ENCODE data around the gene ZFP36L1.
A peak's percentile ranks its signal among the peaks of the same experiment; 100 is the strongest.

ZFP36L1 gene, protein sequence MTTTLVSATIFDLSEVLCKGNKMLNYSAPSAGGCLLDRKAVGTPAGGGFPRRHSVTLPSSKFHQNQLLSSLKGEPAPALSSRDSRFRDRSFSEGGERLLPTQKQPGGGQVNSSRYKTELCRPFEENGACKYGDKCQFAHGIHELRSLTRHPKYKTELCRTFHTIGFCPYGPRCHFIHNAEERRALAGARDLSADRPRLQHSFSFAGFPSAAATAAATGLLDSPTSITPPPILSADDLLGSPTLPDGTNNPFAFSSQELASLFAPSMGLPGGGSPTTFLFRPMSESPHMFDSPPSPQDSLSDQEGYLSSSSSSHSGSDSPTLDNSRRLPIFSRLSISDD

DNA sequence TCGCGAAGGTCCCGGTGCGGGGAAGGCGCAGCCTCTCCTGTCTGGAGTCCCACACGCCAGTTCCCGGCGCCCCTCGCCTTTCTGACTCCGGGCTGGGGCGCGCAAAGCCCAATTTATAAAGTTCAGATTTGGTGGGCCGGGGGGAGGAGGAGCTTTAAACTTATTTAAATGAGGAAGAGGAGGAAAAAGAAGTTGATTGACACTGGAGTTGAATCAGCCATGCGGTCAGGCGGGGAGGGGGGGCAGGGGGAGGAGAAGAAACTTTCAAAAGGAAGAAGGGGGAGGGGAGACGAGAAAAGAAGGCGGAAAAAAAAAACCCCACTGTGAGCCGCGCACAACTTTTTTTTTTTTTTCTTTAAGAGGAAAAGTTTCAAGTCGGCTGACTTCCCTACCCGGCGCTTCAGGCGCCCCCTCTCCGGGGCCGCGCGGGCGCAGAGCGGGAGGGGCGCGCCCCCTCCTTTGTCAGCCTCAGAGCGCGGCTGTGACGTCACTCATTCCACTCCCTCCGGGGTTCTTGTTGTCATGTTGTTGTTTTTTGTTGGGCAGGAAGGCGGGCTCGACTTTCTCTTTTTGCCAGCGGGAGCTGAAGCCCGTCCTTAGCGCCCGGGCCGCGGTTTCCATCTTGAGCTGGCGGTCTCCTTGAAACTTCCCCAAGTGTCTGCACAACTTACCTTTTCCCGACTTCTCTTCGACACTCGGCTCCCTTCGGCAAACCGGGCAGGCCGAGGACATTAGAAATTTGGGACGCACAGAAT lies at the start of gene ZFP36L1:
TSS of gene ZFP36L1 (minus strand) at position 89 of the 755 bp plus-strand sequence. CDS start 129 bp downstream, outside the sequence.
- H3K36me3 ChIP-seq (ENCODE audit: control insufficient read depth, low read length) = peaks cover 61% of the 10 kb centered on the region
- H3K79me2 ChIP-seq (ENCODE audit: control insufficient read depth, low read length) = peaks cover 76% of the 10 kb centered on the region
- H3K4me2 ChIP-seq (ENCODE audit: low read length) = peak within 1 kb of the TSS; percentile 94
- H3K4me3 ChIP-seq (ENCODE audit: low read length) = peak within 1 kb of the TSS; percentile 86
- H3K27ac ChIP-seq (ENCODE audit: low read depth, low read length) = peak within 1 kb of the TSS; percentile 99
- H3K4me1 ChIP-seq (ENCODE audit: control insufficient read depth, low read length) = peaks cover 55% of the 10 kb centered on the region
- H3F3A ChIP-seq (ENCODE audit: control insufficient read depth, insufficient read depth) = peaks cover 67% of the 10 kb centered on the region
- H3K9me2 ChIP-seq (replicated peaks; ENCODE audit: control insufficient read depth, low read length) = no peaks in the 10 kb centered on the region
- TF ChIP-seq, protein P1, sequence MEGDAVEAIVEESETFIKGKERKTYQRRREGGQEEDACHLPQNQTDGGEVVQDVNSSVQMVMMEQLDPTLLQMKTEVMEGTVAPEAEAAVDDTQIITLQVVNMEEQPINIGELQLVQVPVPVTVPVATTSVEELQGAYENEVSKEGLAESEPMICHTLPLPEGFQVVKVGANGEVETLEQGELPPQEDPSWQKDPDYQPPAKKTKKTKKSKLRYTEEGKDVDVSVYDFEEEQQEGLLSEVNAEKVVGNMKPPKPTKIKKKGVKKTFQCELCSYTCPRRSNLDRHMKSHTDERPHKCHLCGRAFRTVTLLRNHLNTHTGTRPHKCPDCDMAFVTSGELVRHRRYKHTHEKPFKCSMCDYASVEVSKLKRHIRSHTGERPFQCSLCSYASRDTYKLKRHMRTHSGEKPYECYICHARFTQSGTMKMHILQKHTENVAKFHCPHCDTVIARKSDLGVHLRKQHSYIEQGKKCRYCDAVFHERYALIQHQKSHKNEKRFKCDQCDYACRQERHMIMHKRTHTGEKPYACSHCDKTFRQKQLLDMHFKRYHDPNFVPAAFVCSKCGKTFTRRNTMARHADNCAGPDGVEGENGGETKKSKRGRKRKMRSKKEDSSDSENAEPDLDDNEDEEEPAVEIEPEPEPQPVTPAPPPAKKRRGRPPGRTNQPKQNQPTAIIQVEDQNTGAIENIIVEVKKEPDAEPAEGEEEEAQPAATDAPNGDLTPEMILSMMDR (IDR thresholded peaks at IDR 0.05; ENCODE audit: low read depth, low read length, poor library complexity, severe bottlenecking) = no peak
- no peak for TF ChIP-seq EZH2phosphoT487 (IDR thresholded peaks at IDR 0.05; ENCODE audit: borderline replicate concordance, low read length)
- peaks cover 19% of the 10 kb centered on the region; the same call in 1 of the 2 replicates for H4K20me1 ChIP-seq (ENCODE audit: control insufficient read depth, insufficient read depth, low read depth, low read length)
- no peaks in the 10 kb centered on the region for H3K27me3 ChIP-seq (ENCODE audit: control insufficient read depth, low read length)
- H3K9me3 ChIP-seq (ENCODE audit: control insufficient read depth, insufficient read depth, low read length) = no peaks in the 10 kb centered on the region

DNA sequence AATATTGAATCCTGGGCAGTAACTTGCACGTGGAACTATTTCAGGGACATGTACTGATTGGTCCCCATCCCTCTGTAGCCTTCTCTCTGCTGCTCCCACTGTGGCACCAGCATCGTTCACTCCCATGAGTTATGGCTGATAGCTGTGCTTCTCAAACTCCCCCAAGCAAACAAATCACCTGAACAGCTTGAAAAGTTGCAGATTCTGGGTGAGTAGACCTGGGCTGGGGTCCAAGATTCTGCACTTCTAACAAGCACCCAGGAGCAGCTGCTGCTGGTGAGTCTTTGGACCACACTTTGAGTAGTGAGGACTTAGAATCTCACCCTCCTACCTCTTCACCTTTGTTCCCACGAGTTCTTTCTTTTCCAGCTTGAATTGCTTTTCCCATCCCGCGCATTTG lies 49.4 kb upstream of the ZFP36L1 start:
- no peaks in the 10 kb centered on the region for H3F3A ChIP-seq (ENCODE audit: control insufficient read depth, insufficient read depth)
- H3K27ac ChIP-seq (ENCODE audit: low read depth, low read length) = no peak overlapping the region
- no peaks in the 10 kb centered on the region for H4K20me1 ChIP-seq (ENCODE audit: control insufficient read depth, insufficient read depth, low read depth, low read length)
- no peaks in the 10 kb centered on the region for H3K9me2 ChIP-seq (replicated peaks; ENCODE audit: control insufficient read depth, low read length)
- no peak overlapping the region for H3K4me2 ChIP-seq (ENCODE audit: low read length)
- H3K36me3 ChIP-seq (ENCODE audit: control insufficient read depth, low read length) = no peaks in the 10 kb centered on the region
- H3K27me3 ChIP-seq (ENCODE audit: control insufficient read depth, low read length) = no peaks in the 10 kb centered on the region
- no peak overlapping the region for H3K4me3 ChIP-seq (ENCODE audit: low read length)
- no peak for TF ChIP-seq EZH2phosphoT487 (IDR thresholded peaks at IDR 0.05; ENCODE audit: borderline replicate concordance, low read length)
- TF ChIP-seq, protein P1 (IDR thresholded peaks at IDR 0.05; ENCODE audit: low read depth, low read length, poor library complexity, severe bottlenecking) = no peak
- H3K79me2 ChIP-seq (ENCODE audit: control insufficient read depth, low read length) = no peaks in the 10 kb centered on the region
- peaks cover 28% of the 10 kb centered on the region for H3K4me1 ChIP-seq (ENCODE audit: control insufficient read depth, low read length)
- H3K9me3 ChIP-seq (ENCODE audit: control insufficient read depth, insufficient read depth, low read length) = no peaks in the 10 kb centered on the region

DNA sequence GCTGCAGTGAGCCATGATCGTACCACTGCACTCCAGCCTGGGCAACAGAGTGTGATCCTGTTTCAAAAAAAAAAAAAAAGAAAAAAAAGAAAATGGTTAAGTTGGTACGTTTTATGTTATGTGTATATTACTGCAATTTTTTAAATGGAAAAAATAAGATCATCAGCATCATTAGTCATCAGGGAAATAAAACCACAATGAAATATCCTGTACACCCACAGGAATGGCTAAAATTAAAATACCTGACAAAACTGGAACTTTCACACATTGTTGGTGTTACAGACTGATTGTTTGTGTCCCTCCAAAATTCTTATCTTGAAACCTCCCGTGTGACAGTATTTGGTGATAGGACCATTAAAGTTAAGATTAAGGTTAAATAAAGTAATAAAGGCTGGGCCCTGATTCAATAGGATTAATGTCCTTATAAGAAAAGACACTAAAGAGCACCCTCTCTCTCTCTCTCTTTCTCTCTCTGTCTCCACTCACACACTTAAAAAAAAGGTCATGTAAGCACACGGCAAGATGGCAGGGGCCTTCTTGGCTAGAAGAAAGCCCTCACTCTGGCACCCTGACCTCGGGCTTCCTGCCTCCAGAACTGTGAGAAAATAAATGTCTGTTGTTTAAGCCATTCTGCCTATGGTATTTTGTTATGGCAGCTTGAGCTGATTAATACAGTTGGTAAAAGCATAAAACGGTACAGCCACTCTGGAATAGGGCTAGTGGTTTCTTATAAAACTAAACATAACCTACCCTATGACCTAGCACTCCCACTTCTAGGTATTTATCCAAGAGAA lies 48.3 kb upstream of the ZFP36L1 start:
- Histone ChIP-seq H3K27ac (ENCODE audit: low read depth, low read length) (no peak overlapping the region), H3K36me3 (ENCODE audit: control insufficient read depth, low read length) (no peaks in the 10 kb centered on the region), H3F3A (ENCODE audit: control insufficient read depth, insufficient read depth) (no peaks in the 10 kb centered on the region), H3K4me2 (ENCODE audit: low read length) (no peak overlapping the region), H4K20me1 (ENCODE audit: control insufficient read depth, insufficient read depth, low read depth, low read length) (no peaks in the 10 kb centered on the region), H3K27me3 (ENCODE audit: control insufficient read depth, low read length) (no peaks in the 10 kb centered on the region), H3K9me2 (replicated peaks; ENCODE audit: control insufficient read depth, low read length) (no peaks in the 10 kb centered on the region), H3K79me2 (ENCODE audit: control insufficient read depth, low read length) (no peaks in the 10 kb centered on the region), H3K9me3 (ENCODE audit: control insufficient read depth, insufficient read depth, low read length) (peaks cover 8% of the 10 kb centered on the region; the same call in 1 of the 2 replicates), H3K4me3 (ENCODE audit: low read length) (no peak overlapping the region), H3K4me1 (ENCODE audit: control insufficient read depth, low read length) (peaks cover 28% of the 10 kb centered on the region)
- TF ChIP-seq, protein P1 (IDR thresholded peaks at IDR 0.05; ENCODE audit: low read depth, low read length, poor library complexity, severe bottlenecking) = no peak
- no peak for TF ChIP-seq EZH2phosphoT487 (IDR thresholded peaks at IDR 0.05; ENCODE audit: borderline replicate concordance, low read length)

Data from DOHH2 (cell line).